Kidney glomerular epithelial cell (primary cell): Measurements from ENCODE around the gene DDHD1.

Experiments
- DNase-seq: peaks from one replicate; lab custom pipeline; 2025; lab: John Stamatoyannopoulos, UW

DDHD1 gene

DNA sequence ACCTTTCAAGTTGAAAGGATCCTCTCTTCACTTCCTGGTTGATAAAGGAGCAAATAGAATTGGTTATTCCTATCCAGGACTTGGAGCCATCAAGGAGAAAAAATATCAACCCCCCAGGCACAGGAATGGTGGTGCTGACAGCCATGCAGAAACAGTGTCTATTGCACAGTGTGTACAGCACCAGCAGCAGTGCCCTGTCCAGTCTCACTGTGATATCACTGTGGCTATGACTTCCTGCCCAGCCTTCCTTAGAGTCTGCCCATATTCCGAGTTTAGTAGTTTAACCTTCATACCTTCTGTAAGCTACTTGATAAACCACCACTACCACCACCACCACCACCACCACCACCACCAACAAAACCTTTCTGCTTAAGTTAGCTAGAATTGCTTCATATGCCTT, 157.1 kb downstream of the DDHD1 start:
- no peak for DNase-seq

DNA sequence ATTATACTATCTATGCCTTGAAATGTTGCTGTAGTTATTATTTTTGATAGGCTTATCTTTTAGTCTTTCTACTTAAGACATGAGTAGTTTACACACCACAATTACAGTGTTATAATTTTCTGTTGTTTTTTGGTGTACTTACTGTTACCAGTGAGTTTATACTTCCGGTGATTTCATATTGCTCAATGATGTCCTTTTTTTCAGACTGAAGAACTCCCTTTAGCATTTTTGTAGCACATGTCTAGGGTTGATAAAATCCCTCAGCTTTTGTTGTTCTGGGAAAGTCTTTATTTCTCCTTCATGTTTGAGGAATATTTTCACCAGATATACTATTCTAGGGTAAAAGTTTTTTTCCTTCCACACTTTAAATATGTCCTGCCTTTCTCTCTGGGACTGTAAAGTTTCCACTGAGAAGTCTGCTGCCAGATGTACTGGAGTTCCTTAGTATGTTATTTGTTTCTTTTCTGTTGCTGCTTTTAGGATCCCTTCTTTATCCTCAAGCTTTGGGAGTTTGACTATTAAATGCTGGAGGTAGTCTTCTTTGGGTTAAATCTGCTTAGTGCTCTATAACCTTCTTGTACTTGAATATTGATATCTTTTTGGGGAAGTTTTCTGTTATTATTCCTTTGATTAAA, 160.8 kb downstream of the DDHD1 start:
- DNase-seq: no peak

DNA sequence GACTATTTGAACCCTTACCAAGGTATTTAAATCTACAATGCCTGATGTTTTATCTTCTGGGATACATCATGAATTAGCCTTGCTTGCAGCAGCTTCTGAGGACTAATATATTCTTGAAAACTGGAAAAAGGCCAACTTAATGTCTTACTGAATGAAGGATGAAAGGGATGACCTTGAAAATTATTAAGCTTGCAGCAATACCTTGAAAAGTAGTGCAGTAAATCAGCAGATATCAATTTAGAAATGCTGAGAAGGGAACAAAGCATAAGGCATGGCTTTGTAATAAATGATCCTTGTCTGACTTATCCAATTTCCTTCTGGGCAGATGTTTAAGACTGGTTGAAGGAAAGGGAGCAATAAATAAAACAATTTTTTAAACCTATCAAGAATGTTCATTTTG, 165.0 kb downstream of the DDHD1 start:
- no peak for DNase-seq

DNA sequence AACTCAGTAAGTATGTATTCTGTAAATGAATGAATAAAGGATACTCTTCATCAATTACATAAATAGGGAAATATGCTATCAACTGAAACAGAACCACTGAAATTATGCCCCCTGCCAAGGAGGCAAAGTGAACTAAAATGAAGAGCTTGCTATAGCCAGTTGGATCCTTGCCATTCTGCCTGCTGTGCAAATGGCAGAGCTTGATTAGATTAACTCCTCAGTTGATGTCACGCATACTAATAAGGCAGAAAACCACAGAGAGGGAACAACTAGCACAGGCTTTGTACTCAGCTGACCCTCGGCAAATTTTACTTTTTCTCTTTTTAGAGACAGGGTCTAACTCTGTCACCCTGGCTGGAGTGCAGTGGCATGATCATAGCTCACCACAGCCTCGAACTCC, 165.6 kb downstream of the DDHD1 start:
- no peak for DNase-seq

DNA sequence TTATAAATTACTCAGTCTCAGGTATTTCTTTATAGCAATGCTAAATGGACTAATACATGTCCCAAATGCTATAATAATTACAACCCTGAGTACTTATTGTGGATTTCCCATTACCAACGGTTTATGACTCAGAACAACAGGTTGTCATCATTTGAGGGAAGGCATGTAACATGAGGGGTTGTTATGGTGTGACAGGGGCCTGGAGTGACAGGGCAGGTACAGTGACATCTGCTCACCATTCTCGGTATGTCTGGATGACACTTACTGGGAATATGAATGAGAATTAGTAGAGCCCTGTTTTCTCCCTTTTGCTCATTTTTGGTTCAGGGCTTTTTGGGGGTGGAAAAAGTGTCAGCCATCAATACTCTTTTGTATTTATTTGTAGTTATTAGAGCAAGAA, 166.1 kb downstream of the DDHD1 start:
- DNase-seq: no peak
